ENCODE results near the gene PPP2R3B. TPM values are rescaled to one million over a fixed set of nuclear protein-coding genes. Genes with fewer than 3 reads are reported as not detected.

The PPP2R3B gene
- total and polyA plus RNA-seq, 2 donors (not counting 1 experiment from before 2014, with no cell fraction given), result 43.3 to 47.6 TPM

DNA sequence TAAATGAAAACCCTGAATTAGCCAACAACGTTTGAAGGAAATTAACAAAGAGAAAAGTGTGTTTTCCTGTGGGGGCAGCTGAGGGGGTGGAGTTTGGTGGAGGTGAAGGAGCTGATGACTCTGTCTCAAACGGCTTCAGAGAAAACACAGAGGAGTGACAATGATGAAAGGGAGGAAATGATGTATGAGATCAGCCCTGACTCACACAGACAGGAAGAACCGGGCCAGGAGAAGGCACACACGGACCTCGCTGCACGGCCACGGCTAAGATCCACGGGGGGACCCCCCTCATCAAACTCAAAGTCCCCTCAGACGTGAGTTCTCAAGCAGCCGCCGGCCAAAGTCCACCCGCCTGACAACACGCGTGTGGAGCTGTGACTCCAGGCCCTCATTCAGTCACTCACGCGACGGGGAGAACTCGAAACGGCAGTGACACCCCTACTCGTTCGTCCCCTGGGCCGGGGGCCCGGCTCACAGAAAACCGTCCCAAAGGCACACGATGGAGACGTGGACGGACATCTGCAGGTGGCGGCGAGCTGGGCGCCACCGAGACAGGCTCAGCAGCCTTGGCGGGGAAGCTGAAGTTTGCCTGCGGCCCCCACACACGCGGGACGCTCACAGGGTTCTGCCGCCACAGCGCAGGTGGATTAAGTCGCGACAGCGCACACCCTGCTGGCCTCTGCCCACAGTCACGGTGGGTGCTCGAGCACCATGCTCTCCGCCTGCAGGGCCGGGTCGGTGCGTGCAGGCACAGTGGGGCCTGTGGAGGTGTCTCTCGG lies 28.8 kb downstream of the PPP2R3B start:
- WGBS (ENCODE audit: insufficient coverage), result 93% methylated on average over 40 of the region's 48 CpGs
- Histone ChIP-seq H3K9ac (ENCODE audit: low read length) (no peak overlapping the region), H3K27me3 (replicated peaks in 1 of 4; ENCODE audit: control extremely low read depth in 1 of 4, control insufficient read depth in 3 of 4, insufficient read depth in 4 of 4, low read length in 3 of 4) (no peaks in the 10 kb centered on the region), H3K4me3 (ENCODE audit: control extremely low read depth in 1 of 5, extremely low read depth in 1 of 5, insufficient read depth in 1 of 5, low read depth in 2 of 5, low read length in 4 of 5) (no peak overlapping the region), H4K20me1 (ENCODE audit: control insufficient read depth, insufficient read depth, low read length, poor library complexity, severe bottlenecking) (no peaks in the 10 kb centered on the region), H3K27ac (ENCODE audit: low read length in 2 of 2) (no peak overlapping the region), H3K4me1 (ENCODE audit: control insufficient read depth in 2 of 2, insufficient read depth in 2 of 2, low read length in 2 of 2) (peaks cover 0 to 4% of the 10 kb centered on the region in 2 donors), H3K9me3 (ENCODE audit: control extremely low read depth in 1 of 3, control insufficient read depth in 2 of 3, insufficient read depth in 1 of 3, low read length in 2 of 3) (peaks cover 2 to 53% (median 7%) of the 10 kb centered on the region in 3 donors), H3K4me2 (replicated peaks; ENCODE audit: low read depth, low read length, poor library complexity, severe bottlenecking) (no peak overlapping the region), H3K36me3 (replicated peaks in 1 of 2; ENCODE audit: control extremely low read depth in 1 of 2, control insufficient read depth in 1 of 2, extremely low read depth in 1 of 2, insufficient read depth in 2 of 2, low read length in 1 of 2) (peaks cover 0 to 24% of the 10 kb centered on the region in 2 experiments), H2AFZ (ENCODE audit: insufficient read depth, low read depth, low read length, poor library complexity, severe bottlenecking) (no peak overlapping the region), H3K79me2 (ENCODE audit: control insufficient read depth, insufficient read depth, low read length) (peaks cover 6% of the 10 kb centered on the region)
- ATAC-seq (ENCODE audit: low read depth) (no peak), DNase-seq (no peak)
- H3K9me3 Mint-ChIP-seq (ENCODE audit: insufficient read depth), result peaks cover 2% of the 10 kb centered on the region
- H3K4me3 Mint-ChIP-seq, result no peak overlapping the region
- intact Hi-C loops (cut with micrococcal nuclease), result no loop called here
- TF ChIP-seq, protein P1, sequence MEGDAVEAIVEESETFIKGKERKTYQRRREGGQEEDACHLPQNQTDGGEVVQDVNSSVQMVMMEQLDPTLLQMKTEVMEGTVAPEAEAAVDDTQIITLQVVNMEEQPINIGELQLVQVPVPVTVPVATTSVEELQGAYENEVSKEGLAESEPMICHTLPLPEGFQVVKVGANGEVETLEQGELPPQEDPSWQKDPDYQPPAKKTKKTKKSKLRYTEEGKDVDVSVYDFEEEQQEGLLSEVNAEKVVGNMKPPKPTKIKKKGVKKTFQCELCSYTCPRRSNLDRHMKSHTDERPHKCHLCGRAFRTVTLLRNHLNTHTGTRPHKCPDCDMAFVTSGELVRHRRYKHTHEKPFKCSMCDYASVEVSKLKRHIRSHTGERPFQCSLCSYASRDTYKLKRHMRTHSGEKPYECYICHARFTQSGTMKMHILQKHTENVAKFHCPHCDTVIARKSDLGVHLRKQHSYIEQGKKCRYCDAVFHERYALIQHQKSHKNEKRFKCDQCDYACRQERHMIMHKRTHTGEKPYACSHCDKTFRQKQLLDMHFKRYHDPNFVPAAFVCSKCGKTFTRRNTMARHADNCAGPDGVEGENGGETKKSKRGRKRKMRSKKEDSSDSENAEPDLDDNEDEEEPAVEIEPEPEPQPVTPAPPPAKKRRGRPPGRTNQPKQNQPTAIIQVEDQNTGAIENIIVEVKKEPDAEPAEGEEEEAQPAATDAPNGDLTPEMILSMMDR (IDR thresholded peaks at IDR 0.05), result no peak
- TF ChIP-seq EZH2 (IDR thresholded peaks at IDR 0.05; ENCODE audit: borderline replicate concordance, insufficient read depth, low read depth, low read length, poor library complexity, severe bottlenecking), result no peak
- H3K27me3 Mint-ChIP-seq, result no peaks in the 10 kb centered on the region
- ChIA-PET CTCF (no interaction called here), POLR2A (no interaction called here)
- no peak overlapping the region for H3K27ac Mint-ChIP-seq
- peaks cover 4% of the 10 kb centered on the region for H3K4me1 Mint-ChIP-seq

DNA sequence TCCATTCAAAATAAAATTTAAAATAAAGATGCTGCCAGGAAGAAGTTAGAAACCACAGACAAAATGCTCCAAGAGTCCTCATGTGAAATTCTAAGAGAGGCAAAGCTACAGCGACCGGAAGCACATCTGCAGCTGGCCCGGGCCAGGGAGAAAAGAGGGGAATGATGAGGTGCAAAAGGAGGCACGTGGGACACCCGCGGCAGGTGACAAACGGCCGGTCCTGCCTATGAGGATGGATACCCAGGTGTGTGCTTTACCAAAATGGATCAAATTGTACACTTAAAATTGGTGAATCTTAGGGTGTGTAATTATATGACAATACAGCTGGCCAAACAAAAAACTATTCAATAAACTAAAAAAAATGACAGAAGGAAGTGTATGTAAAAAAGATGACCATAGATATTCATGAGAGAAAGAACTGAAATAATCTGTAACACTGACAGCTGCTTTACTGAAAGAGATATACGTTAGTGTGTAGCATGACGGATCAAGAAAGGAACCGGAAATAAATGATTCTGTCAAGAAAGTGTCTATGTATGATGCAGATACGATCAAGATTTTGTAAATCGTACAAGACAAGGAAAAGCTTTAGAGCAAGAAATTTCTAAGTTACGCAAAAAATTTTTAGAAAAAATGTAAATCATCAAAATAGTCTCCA lies 29.5 kb downstream of the PPP2R3B start:
- Histone ChIP-seq H2AFZ (ENCODE audit: insufficient read depth, low read depth, low read length, poor library complexity, severe bottlenecking) (no peak overlapping the region), H4K20me1 (ENCODE audit: control insufficient read depth, insufficient read depth, low read length, poor library complexity, severe bottlenecking) (no peaks in the 10 kb centered on the region), H3K27me3 (replicated peaks in 1 of 4; ENCODE audit: control extremely low read depth in 1 of 4, control insufficient read depth in 3 of 4, insufficient read depth in 4 of 4, low read length in 3 of 4) (no peaks in the 10 kb centered on the region), H3K36me3 (replicated peaks in 1 of 2; ENCODE audit: control extremely low read depth in 1 of 2, control insufficient read depth in 1 of 2, extremely low read depth in 1 of 2, insufficient read depth in 2 of 2, low read length in 1 of 2) (peaks cover 0 to 26% of the 10 kb centered on the region in 2 experiments), H3K4me1 (ENCODE audit: control insufficient read depth in 2 of 2, insufficient read depth in 2 of 2, low read length in 2 of 2) (peaks cover 0 to 4% of the 10 kb centered on the region in 2 donors), H3K9me3 (ENCODE audit: control extremely low read depth in 1 of 3, control insufficient read depth in 2 of 3, insufficient read depth in 1 of 3, low read length in 2 of 3) (peaks cover 2 to 46% (median 7%) of the 10 kb centered on the region in 3 donors), H3K79me2 (ENCODE audit: control insufficient read depth, insufficient read depth, low read length) (peaks cover 10% of the 10 kb centered on the region), H3K27ac (ENCODE audit: low read length in 2 of 2) (no peak overlapping the region), H3K9ac (ENCODE audit: low read length) (no peak overlapping the region), H3K4me2 (replicated peaks; ENCODE audit: low read depth, low read length, poor library complexity, severe bottlenecking) (no peak overlapping the region), H3K4me3 (ENCODE audit: control extremely low read depth in 1 of 5, extremely low read depth in 1 of 5, insufficient read depth in 1 of 5, low read depth in 2 of 5, low read length in 4 of 5) (no peak overlapping the region)
- H3K27me3 Mint-ChIP-seq, result no peaks in the 10 kb centered on the region
- 63% methylated on average over 8 of the region's 14 CpGs for WGBS (ENCODE audit: insufficient coverage)
- H3K9me3 Mint-ChIP-seq (ENCODE audit: insufficient read depth), result peaks cover 2% of the 10 kb centered on the region
- TF ChIP-seq, protein P1 (IDR thresholded peaks at IDR 0.05), result no peak
- no peak for TF ChIP-seq EZH2 (IDR thresholded peaks at IDR 0.05; ENCODE audit: borderline replicate concordance, insufficient read depth, low read depth, low read length, poor library complexity, severe bottlenecking)
- ChIA-PET POLR2A (no interaction called here), CTCF (no interaction called here)
- intact Hi-C loops (cut with micrococcal nuclease), result no loop called here
- H3K4me1 Mint-ChIP-seq, result peaks cover 4% of the 10 kb centered on the region
- no peak overlapping the region for H3K27ac Mint-ChIP-seq
- no peak overlapping the region for H3K4me3 Mint-ChIP-seq
- ATAC-seq (ENCODE audit: low read depth) (no peak), DNase-seq (no peak)
